Fibroblast of skin of right quadriceps (primary cell): ENCODE results near the gene RPS6KB2.

Source experiments
- DNase-seq: peaks from one replicate; pipeline ENCODE4 v3.0.0-alpha.2; 2013

The RPS6KB2 gene

GRCh38 chr11:67445515-67445914 lies 17.2 kb downstream of the RPS6KB2 start:
- no peak for DNase-seq

GRCh38 chr11:67448220-67448609 lies 19.9 kb downstream of the RPS6KB2 start:
- no peak for DNase-seq

- DNase-seq, result no peak
Observed at GRCh38 chr11:67449116-67449844, 21.0 kb downstream of the RPS6KB2 start.

GRCh38 chr11:67450796-67451657 lies 22.7 kb downstream of the RPS6KB2 start:
- no peak for DNase-seq

- no peak for DNase-seq
Observed at GRCh38 chr11:67451658-67451976, 23.3 kb downstream of the RPS6KB2 start.

- no peak for DNase-seq
Observed at GRCh38 chr11:67452141-67452952, 24.1 kb downstream of the RPS6KB2 start, which contains the start of gene GPR152. Gene GPR152, minus strand, starts transcription at chr11:67452729. Its CDS starts 5 bp downstream, at chr11:67452724.

- no peak for DNase-seq
Observed at GRCh38 chr11:67453816-67454732, 25.8 kb downstream of the RPS6KB2 start.

GRCh38 chr11:67455054-67455453 lies 26.8 kb downstream of the RPS6KB2 start, which contains the start of gene CABP4:
Gene CABP4, plus strand, starts transcription at chr11:67455354. Its CDS starts 70 bp downstream, at chr11:67455424.
- DNase-seq, result no peak

GRCh38 chr11:67456068-67456705 lies 27.9 kb downstream of the RPS6KB2 start:
- no peak for DNase-seq

- DNase-seq, result no peak
Observed at GRCh38 chr11:67457453-67457852, 29.2 kb downstream of the RPS6KB2 start.

GRCh38 chr11:67458266-67458665 lies 30.0 kb downstream of the RPS6KB2 start:
- DNase-seq, result no peak

- no peak for DNase-seq
Observed at GRCh38 chr11:67463186-67463585, 34.9 kb downstream of the RPS6KB2 start.

GRCh38 chr11:67463680-67464410 lies 35.6 kb downstream of the RPS6KB2 start:
- no peak for DNase-seq

- peak; percentile 72 for DNase-seq
Observed at GRCh38 chr11:67464411-67465188, 36.3 kb downstream of the RPS6KB2 start.

- DNase-seq, result no peak
Observed at GRCh38 chr11:67465189-67465510, 36.9 kb downstream of the RPS6KB2 start.

GRCh38 chr11:67465530-67465929 lies 37.2 kb downstream of the RPS6KB2 start:
- peak; percentile 17 for DNase-seq

- DNase-seq, result no peak
Observed at GRCh38 chr11:67466367-67466766, 38.1 kb downstream of the RPS6KB2 start.

- DNase-seq, result no peak
Observed at GRCh38 chr11:67466962-67467771, 38.9 kb downstream of the RPS6KB2 start.

- DNase-seq, result no peak
Observed at GRCh38 chr11:67468056-67468455, 39.8 kb downstream of the RPS6KB2 start.
